ENCODE measurements around the gene CELF2. TPM values are rescaled to one million over a fixed set of nuclear protein-coding genes. Genes with fewer than 3 reads are reported as not detected.

The CELF2 gene
- total and polyA plus RNA-seq, 9 of the 15 experiments (the other 6 are each of a cell fraction or from before 2014, with no cell fraction given), result 4.0 to 20.3 (median 11.1) TPM

GRCh38 chr10:11307937-11308336 lies 290.3 kb downstream of the CELF2 start:
- in situ Hi-C loops (cut with MboI), result no loop called here
- Histone ChIP-seq H3K27ac (ENCODE audit: extremely low read depth, low read depth, low read length) (no peak overlapping the region), H2AFZ (ENCODE audit: low read depth, low read length) (no peak overlapping the region), H3K4me2 (ENCODE audit: insufficient read depth, low read length) (no peak overlapping the region), H3K79me2 (ENCODE audit: control insufficient read depth, insufficient read depth, low read length) (no peaks in the 10 kb centered on the region), H3K9ac (ENCODE audit: insufficient read depth in 1 of 2, low read depth in 2 of 2, low read length in 2 of 2) (no peak overlapping the region), H3K4me1 (replicated peaks in 1 of 2; ENCODE audit: control insufficient read depth in 2 of 2, insufficient read depth in 2 of 2, low read length in 2 of 2) (no peaks in the 10 kb centered on the region), H3K36me3 (ENCODE audit: control insufficient read depth, insufficient read depth, low read length) (no peaks in the 10 kb centered on the region), H3K9me1 (ENCODE audit: control insufficient read depth, insufficient read depth, low read length) (no peaks in the 10 kb centered on the region), H3K27me3 (ENCODE audit: control insufficient read depth in 2 of 2, insufficient read depth in 2 of 2, low read length in 2 of 2) (no peaks in the 10 kb centered on the region), H3K4me3 (no peak overlapping the region), H3K9me3 (replicated peaks; ENCODE audit: control insufficient read depth, insufficient read depth, low read depth, low read length) (no peaks in the 10 kb centered on the region), H4K20me1 (replicated peaks; ENCODE audit: control insufficient read depth, insufficient read depth, low read length) (no peaks in the 10 kb centered on the region)
- ChIA-PET CTCF (ENCODE audit: low intra/inter-chr PET ratio) (no interaction called here), POLR2A (no interaction called here)
- DNase-seq (ENCODE audit: extremely low read depth in 1 of 4, low spot score in 3 of 4), result no peak
- TF ChIP-seq E4F1 (CRISPR knock-in tag; IDR thresholded peaks at IDR 0.05; ENCODE audit: borderline replicate concordance) (no peak), ZBTB11 (CRISPR knock-in tag; IDR thresholded peaks at IDR 0.05) (no peak), CBX3 (IDR thresholded peaks at IDR 0.05; ENCODE audit: borderline replicate concordance in 1 of 2, low read length in 2 of 2) (0 out of 3 replicates have a peak, but pooled peaks of 1 of the 2 experiments have one; percentile 55), TRIM28 (IDR thresholded peaks at IDR 0.05) (peak; percentile 51; the same call in 1 of the 2 replicates)
- no peak for FAIRE-seq
- ATAC-seq, result no peak
- 0% methylated on average over 1 of the region's 1 CpG for WGBS (ENCODE audit: insufficient coverage, low coverage, missing lambda C conversion rate)
- intact Hi-C loops (cut with micrococcal nuclease), result no loop called here
- BruUV-seq (replicated peaks), result no TSS peak

All from K562 (cell line).